Fibroblast of lung (primary cell): ENCODE results near the gene C17orf78. TPM values are rescaled to one million over a fixed set of nuclear protein-coding genes. Genes with fewer than 3 reads are reported as not detected.

ENCODE experiments used
- DNase-seq, 2 donors: peaks; one replicate each; pipeline versions ENCODE4 v3.0.0 to v3.0.0-alpha.2; 2010; ENCODE audit warnings: low read depth in 2 of 2
- H2AFZ ChIP-seq: 2 replicates; pipeline ENCODE4 v1.5.1; 2012; ENCODE audit warnings: low read length, control low read depth, inconsistent platforms
- H3K27ac ChIP-seq: 2 replicates; pipeline ENCODE4 v1.5.1; 2011; ENCODE audit warnings: low read length, control low read depth; ENCODE audit not compliant: insufficient read depth
- H3K27me3 ChIP-seq: 2 replicates; pipeline ENCODE4 v1.5.1; 2011; ENCODE audit warnings: mild to moderate bottlenecking, low read length; ENCODE audit not compliant: control insufficient read depth, insufficient read depth
- H3K36me3 ChIP-seq: 2 replicates; pipeline ENCODE4 v1.5.1; 2011; ENCODE audit warnings: low read length; ENCODE audit not compliant: control insufficient read depth, insufficient read depth
- H3K4me1 ChIP-seq: 2 replicates; pipeline ENCODE4 v1.5.1; 2011; ENCODE audit warnings: low read length; ENCODE audit not compliant: control insufficient read depth, insufficient read depth; ENCODE audit errors: extremely low read depth
- H3K4me2 ChIP-seq: 2 replicates; pipeline ENCODE4 v1.5.1; 2011; ENCODE audit warnings: low read length, control low read depth; ENCODE audit not compliant: insufficient read depth; ENCODE audit errors: extremely low read depth
- H3K4me3 ChIP-seq, 4 experiments: fragments of 200-600 bp in 1 of 4; sonication (generic) in 1 of 4; replicated peaks in 1 of 4; 2 replicates each; pipeline ENCODE4 v1.5.1; 2011 to 2016; ENCODE audit warnings: low read length in 4 of 4, low read depth in 3 of 4, mild to moderate bottlenecking in 3 of 4, control low read depth in 2 of 4, inconsistent platforms in 1 of 4, mixed read lengths in 1 of 4; ENCODE audit not compliant: insufficient read depth in 1 of 4; ENCODE audit errors: control extremely low read depth in 1 of 4
- H3K79me2 ChIP-seq: 2 replicates; pipeline ENCODE4 v1.5.1; 2012; ENCODE audit warnings: mild to moderate bottlenecking, low read length, inconsistent platforms; ENCODE audit not compliant: control insufficient read depth, insufficient read depth
- H3K9ac ChIP-seq: 2 replicates; pipeline ENCODE4 v1.5.1; 2011; ENCODE audit warnings: mild to moderate bottlenecking, low read length, control low read depth; ENCODE audit not compliant: insufficient read depth
- H3K9me3 ChIP-seq: 2 replicates; pipeline ENCODE4 v1.5.1; 2012; ENCODE audit warnings: low read depth, low read length; ENCODE audit not compliant: control insufficient read depth, insufficient read depth
- H4K20me1 ChIP-seq: 2 replicates; pipeline ENCODE4 v1.5.1; 2011; ENCODE audit warnings: low read length; ENCODE audit not compliant: control insufficient read depth, insufficient read depth; ENCODE audit errors: extremely low read depth
- EZH2 ChIP-seq: IDR thresholded peaks from 2 replicates; pipeline ENCODE4 v1.5.1; 2012; ENCODE audit warnings: low read length, control low read depth, mild to moderate bottlenecking; ENCODE audit errors: missing control alignments
- polyA minus RNA-seq: library from RNA; depleted of rRNA, polyadenylated mRNA; stranded (reverse); fragments of >200 nt; gene quantifications from 2 replicates; pipeline ENCODE4 v1.2.3, GENCODE V29; 2011; ENCODE audit warnings: low replicate concordance
- polyA plus RNA-seq, 2 donors: library from polyadenylated mRNA; depleted of rRNA in 1 of 2; stranded (reverse) in 1 of 2; unstranded in 1 of 2; fragments of >200 nt; gene quantifications; 2 replicates each; pipeline ENCODE4 v1.2.1, GENCODE V29; 2011 to 2012; ENCODE audit warnings: missing spikeins in 1 of 2
- total RNA-seq: library from RNA; depleted of rRNA; stranded (reverse); fragments of >200 nt; gene quantifications from 2 replicates; pipeline ENCODE4 v1.2.1, GENCODE V29; 2014
- TF ChIP-seq, protein P1 (sequence below), 2 donors: IDR thresholded peaks in 1 of 2; conservative IDR thresholded peaks in 1 of 2; 1 replicate in 1 of 2; 2 replicates in 1 of 2; pipeline ENCODE4 v1.5.1; 2011 to 2012; ENCODE audit warnings: low read length in 2 of 2, control low read depth in 1 of 2, inconsistent platforms in 1 of 2, low read depth in 1 of 2, mild to moderate bottlenecking in 1 of 2

C17orf78 gene
- not detected in 2 replicates for total RNA-seq
- polyA plus RNA-seq, result not detected in 2 replicates
- not detected in 2 replicates for polyA plus RNA-seq (2012)
- polyA minus RNA-seq, result not detected in 2 replicates

DNA sequence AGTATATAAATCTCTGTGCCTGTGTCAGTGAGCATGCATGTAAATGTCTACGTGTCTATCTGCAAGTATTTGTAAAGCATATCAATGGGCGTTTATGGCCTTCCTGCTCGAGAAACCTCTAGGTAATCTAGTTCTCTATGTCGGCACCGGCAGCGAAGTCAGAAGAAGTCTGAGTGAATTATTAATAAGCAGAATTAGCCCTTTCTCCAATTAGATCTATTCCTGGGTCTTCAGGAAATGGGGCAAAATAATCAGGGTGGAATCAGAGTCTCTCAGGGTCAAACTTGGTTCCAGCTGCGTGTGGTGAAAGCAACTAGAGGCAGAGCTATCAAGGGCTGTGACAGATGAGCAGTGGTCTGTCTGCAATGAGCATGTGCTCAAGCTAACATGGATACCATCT lies at the start of gene C17orf78:
C17orf78 (plus strand) TSS at position 280 of the 400 bp plus-strand sequence; CDS start at position 388, 108 bp downstream.
- no peak within 1 kb of the TSS for H3K27ac ChIP-seq
- no peak for DNase-seq
- H3K4me2 ChIP-seq, result no peak within 1 kb of the TSS
- H3K79me2 ChIP-seq, result no peaks in the 10 kb centered on the region
- H3K9ac ChIP-seq, result no peak within 1 kb of the TSS
- no peaks in the 10 kb centered on the region for H4K20me1 ChIP-seq
- H3K4me3 ChIP-seq, result no peak within 1 kb of the TSS
- H3K36me3 ChIP-seq, result no peaks in the 10 kb centered on the region
- H3K9me3 ChIP-seq, result no peaks in the 10 kb centered on the region
- no peaks in the 10 kb centered on the region for H3K4me1 ChIP-seq
- TF ChIP-seq EZH2, result no peak
- TF ChIP-seq, protein P1, sequence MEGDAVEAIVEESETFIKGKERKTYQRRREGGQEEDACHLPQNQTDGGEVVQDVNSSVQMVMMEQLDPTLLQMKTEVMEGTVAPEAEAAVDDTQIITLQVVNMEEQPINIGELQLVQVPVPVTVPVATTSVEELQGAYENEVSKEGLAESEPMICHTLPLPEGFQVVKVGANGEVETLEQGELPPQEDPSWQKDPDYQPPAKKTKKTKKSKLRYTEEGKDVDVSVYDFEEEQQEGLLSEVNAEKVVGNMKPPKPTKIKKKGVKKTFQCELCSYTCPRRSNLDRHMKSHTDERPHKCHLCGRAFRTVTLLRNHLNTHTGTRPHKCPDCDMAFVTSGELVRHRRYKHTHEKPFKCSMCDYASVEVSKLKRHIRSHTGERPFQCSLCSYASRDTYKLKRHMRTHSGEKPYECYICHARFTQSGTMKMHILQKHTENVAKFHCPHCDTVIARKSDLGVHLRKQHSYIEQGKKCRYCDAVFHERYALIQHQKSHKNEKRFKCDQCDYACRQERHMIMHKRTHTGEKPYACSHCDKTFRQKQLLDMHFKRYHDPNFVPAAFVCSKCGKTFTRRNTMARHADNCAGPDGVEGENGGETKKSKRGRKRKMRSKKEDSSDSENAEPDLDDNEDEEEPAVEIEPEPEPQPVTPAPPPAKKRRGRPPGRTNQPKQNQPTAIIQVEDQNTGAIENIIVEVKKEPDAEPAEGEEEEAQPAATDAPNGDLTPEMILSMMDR (conservative IDR thresholded peaks at IDR 0.05 in 1 of 2, IDR thresholded peaks at IDR 0.05 in 1 of 2; ENCODE audit: low read depth in 1 of 2, low read length in 2 of 2), result no peak
- H2AFZ ChIP-seq, result no peak within 1 kb of the TSS
- no peaks in the 10 kb centered on the region for H3K27me3 ChIP-seq

DNA sequence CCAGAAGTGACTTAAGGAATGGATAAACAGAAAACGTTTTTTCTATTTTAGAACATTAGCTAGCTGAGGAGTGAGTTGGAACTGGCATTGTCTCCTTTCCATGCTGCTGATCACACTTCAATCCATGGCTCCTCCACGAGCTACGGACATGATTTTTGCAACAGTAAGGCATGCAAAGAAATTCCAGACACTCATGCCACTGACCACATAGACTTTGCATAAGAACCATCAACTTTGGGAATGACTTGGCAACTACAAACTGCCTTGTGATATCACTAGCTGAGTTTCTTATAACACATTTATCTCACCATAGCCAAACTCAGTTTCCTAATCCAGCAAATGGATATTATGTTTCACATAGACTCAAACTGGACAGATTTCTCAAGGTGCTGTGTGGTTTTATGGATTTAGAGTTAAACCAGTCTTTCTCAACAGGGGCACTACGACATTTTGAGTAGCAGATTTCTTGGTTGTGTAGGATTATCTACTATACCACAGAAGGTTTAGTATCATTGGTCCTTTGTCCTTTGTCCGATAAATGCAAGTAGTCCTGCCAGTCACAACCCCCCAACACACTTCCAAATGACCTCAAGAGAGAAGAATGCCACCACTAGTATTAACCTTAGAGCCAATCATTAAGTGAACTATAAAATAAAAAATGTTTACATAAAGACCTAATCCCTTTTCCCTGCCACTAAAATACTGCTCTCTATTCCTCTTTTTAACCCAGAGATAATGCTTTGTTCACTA lies 48.3 kb upstream of the C17orf78 start:
- no peak for TF ChIP-seq EZH2
- TF ChIP-seq, protein P1 (conservative IDR thresholded peaks at IDR 0.05 in 1 of 2, IDR thresholded peaks at IDR 0.05 in 1 of 2; ENCODE audit: low read depth in 1 of 2, low read length in 2 of 2), result no peak
- Histone ChIP-seq H3K9ac (no peak overlapping the region), H3K27me3 (no peaks in the 10 kb centered on the region), H3K4me2 (no peak overlapping the region), H4K20me1 (no peaks in the 10 kb centered on the region), H3K4me3 (no peak overlapping the region), H3K27ac (peak overlapping the region; percentile 56), H2AFZ (no peak overlapping the region), H3K4me1 (peaks cover 2% of the 10 kb centered on the region), H3K9me3 (no peaks in the 10 kb centered on the region), H3K36me3 (peaks cover 9% of the 10 kb centered on the region), H3K79me2 (peaks cover 2% of the 10 kb centered on the region)
- DNase-seq, result peak; percentile 91 to 96

DNA sequence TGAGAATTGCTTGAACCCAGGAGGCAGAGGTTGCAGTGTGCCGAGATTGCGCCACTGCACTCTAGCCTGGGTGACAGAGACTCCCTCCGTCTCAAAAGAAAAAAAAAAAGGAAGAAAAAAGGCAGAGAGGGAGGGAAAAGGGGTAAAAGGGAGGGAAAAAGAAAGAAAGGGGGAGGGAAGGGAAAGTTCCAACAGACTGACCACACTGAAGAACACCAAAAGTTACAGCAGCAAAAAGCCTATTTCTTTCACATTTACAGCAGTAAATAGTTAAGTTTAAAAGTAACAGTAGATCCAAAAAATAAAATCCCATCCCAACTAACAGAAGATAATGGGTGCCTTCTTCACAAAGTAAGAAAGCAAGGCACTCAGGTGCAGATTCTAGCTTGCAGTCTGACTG lies 36.9 kb upstream of the C17orf78 start:
- H3K27ac ChIP-seq, result no peak overlapping the region
- H3K9me3 ChIP-seq, result no peaks in the 10 kb centered on the region
- H3K4me2 ChIP-seq, result no peak overlapping the region
- no peak overlapping the region for H3K9ac ChIP-seq
- peaks cover 1% of the 10 kb centered on the region for H3K36me3 ChIP-seq
- H3K27me3 ChIP-seq, result no peaks in the 10 kb centered on the region
- H4K20me1 ChIP-seq, result no peaks in the 10 kb centered on the region
- no peak for DNase-seq
- no peaks in the 10 kb centered on the region for H3K4me1 ChIP-seq
- H3K79me2 ChIP-seq, result peaks cover 4% of the 10 kb centered on the region
- H2AFZ ChIP-seq, result no peak overlapping the region
- TF ChIP-seq, protein P1 (conservative IDR thresholded peaks at IDR 0.05 in 1 of 2, IDR thresholded peaks at IDR 0.05 in 1 of 2; ENCODE audit: low read depth in 1 of 2, low read length in 2 of 2), result no peak
- no peak for TF ChIP-seq EZH2
- no peak overlapping the region for H3K4me3 ChIP-seq
